ENCODE data around the gene KIF23.

KIF23 gene

DNA sequence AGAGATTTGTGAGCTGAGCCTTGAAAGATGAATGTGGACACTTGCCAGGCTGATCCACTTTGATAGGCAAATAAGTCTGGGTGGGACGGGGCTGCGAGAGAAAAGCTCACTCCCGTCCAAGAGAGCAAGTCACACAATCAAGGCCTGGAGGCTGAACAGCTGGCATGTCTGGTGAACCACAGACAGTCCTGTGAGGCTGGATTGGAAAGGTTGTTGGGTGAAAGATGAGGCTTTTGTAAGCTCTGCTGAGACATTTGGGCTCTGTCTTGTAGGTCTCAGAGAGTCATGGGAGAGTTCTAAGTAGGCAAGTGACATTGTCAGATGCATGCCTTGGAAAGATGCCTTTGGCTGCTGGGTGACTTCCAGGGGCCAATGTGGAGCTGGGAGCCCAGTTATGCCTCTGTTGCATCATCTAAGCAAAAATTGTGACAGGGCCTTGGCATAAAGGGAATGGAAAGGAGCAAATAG lies 76.9 kb downstream of the KIF23 start:
- H3K36me3 Mint-ChIP-seq (ENCODE audit: low read depth) = no peaks in the 10 kb centered on the region

DNA sequence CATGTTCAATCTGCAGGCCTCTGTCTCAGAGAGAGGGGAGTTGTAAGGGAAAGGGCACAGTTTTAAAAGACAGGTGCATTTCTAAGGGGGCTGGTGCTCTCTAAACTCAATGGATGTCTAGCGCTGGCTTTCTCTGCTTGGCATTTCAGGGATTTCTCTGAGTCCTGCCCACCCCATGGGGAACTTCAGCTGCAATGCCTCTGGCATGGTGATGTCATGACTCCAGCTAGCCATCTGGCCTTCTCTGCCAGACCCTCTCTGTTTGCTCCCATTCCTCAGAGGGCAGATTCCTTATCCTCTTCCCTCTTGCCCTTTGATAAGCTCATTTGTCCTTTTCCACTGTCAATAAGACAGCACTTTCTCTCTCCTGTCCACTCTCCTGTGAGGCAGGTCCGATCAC lies 79.3 kb downstream of the KIF23 start:
- H3K4me3 Mint-ChIP-seq = no peak overlapping the region
- H3K4me1 Mint-ChIP-seq (ENCODE audit: low read depth) = peaks cover 10% of the 10 kb centered on the region
- no peak overlapping the region for H3K27ac Mint-ChIP-seq
- H3K36me3 Mint-ChIP-seq (ENCODE audit: low read depth) = no peaks in the 10 kb centered on the region
- peaks cover 3% of the 10 kb centered on the region for H3K9me3 Mint-ChIP-seq
- peaks cover 18% of the 10 kb centered on the region for H3K27me3 Mint-ChIP-seq (ENCODE audit: low read depth)

More for the DNA sequence above, 76.9 kb downstream of the KIF23 start:
- H3K27me3 Mint-ChIP-seq (ENCODE audit: low read depth) = peaks cover 18% of the 10 kb centered on the region
- no peaks in the 10 kb centered on the region for H3K4me1 Mint-ChIP-seq (ENCODE audit: low read depth)
- no peak overlapping the region for H3K27ac Mint-ChIP-seq
- H3K4me3 Mint-ChIP-seq = no peak overlapping the region
- H3K9me3 Mint-ChIP-seq = peaks cover 3% of the 10 kb centered on the region

DNA sequence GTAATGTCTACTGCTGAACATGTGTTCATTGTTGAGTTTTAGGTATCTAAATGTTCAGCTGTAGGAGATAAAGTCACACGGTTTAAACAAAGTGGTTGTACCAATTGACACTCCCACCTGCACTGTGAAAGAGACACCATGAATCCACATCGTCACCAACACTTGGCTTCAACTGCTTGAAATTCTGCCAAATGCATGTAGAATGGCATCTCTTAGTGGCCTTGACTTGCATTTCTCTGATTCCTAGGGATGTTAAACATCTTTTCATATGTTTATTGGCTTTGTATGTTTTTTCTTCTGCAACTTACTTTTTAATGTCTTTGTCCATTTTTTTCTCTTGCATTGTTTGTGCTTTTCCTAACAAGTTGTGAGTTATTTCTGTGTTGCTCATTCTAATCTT lies 81.9 kb downstream of the KIF23 start:
- Mint-ChIP-seq H3K9me3 (peaks cover 3% of the 10 kb centered on the region), H3K27ac (no peak overlapping the region)

DNA sequence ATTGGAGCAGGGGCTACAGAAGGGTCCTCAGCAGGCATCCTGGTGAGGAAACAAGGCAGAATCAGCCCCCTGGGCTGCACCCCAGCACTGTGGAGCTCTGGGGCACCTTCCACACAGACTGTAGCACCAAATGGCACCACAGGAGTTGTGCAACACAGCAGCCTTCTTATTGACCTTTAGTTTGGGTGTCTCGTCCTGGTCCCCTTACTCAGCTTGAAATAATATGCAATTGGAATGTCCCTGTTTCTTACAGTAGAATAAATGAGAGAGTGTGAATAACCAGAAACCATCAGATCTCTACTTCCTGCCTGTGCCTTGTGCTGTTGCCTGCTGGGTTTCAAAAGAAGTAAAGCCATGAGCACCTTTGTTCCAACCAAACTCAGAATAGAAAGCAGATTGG lies 82.9 kb downstream of the KIF23 start:
- Mint-ChIP-seq H3K27me3 (ENCODE audit: low read depth) (peaks cover 4% of the 10 kb centered on the region), H3K4me1 (ENCODE audit: low read depth) (peaks cover 10% of the 10 kb centered on the region), H3K9me3 (no peaks in the 10 kb centered on the region), H3K4me3 (no peak overlapping the region), H3K36me3 (ENCODE audit: low read depth) (no peaks in the 10 kb centered on the region), H3K27ac (no peak overlapping the region)

More for the DNA sequence above, 81.9 kb downstream of the KIF23 start:
- H3K27me3 Mint-ChIP-seq (ENCODE audit: low read depth) = peaks cover 10% of the 10 kb centered on the region
- peaks cover 10% of the 10 kb centered on the region for H3K4me1 Mint-ChIP-seq (ENCODE audit: low read depth)
- no peak overlapping the region for H3K4me3 Mint-ChIP-seq
- H3K36me3 Mint-ChIP-seq (ENCODE audit: low read depth) = no peaks in the 10 kb centered on the region

DNA sequence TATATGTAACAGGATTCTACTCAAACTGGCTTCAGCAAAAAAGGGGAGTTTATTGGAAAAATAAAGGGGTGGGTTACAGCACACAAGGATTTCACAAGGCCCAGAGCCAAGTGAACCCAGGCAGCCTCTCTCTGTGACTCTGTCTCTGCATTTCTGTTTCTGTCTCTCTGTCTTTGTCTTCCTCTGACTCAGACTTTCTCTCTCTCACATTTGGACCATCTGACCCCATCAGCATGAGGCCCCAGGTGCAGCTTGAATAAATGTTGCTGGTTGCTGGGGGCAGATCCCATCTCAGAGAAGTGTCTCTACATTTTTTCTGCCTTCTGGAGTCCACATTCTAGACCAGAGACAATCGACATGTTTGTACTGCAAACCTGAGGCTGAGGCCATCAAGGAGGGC lies 83.5 kb downstream of the KIF23 start:
- Mint-ChIP-seq H3K36me3 (ENCODE audit: low read depth) (no peaks in the 10 kb centered on the region), H3K27ac (peak overlapping the region; percentile 43), H3K4me1 (ENCODE audit: low read depth) (peaks cover 10% of the 10 kb centered on the region), H3K9me3 (no peaks in the 10 kb centered on the region), H3K4me3 (no peak overlapping the region), H3K27me3 (ENCODE audit: low read depth) (peaks cover 4% of the 10 kb centered on the region)
